HG02870 (cell line): ENCODE measurements around the gene ZBTB17.
"Not testable (repeated sequence)": the region's sequence is repeated elsewhere in the genome, so short reads cannot be mapped to it uniquely, and the experiment has no call there.

ENCODE experiments used
- ATAC-seq: cut with Tn5 transposase; IDR thresholded peaks from one replicate; pipeline ENCODE4 v1.9.1; 2021; ENCODE audit warnings: mild to moderate bottlenecking, moderate library complexity; ENCODE audit not compliant: unreplicated experiment

Gene ZBTB17

GRCh38 chr1:15975805-15976680, at the start of gene ZBTB17:
ZBTB17 (minus strand) TSS chr1:15976101; CDS start chr1:15948495, 27,606 bp downstream.
- ATAC-seq: peak; percentile 65

- ATAC-seq: no peak
These were observed 47.3 kb upstream of the ZBTB17 start for GRCh38 chr1:16023050-16023653.

- ATAC-seq: no peak
These were observed 46.5 kb upstream of the ZBTB17 start for GRCh38 chr1:16022393-16022792.

- ATAC-seq: no peak
These were observed 45.8 kb upstream of the ZBTB17 start, which contains the start of gene CLCNKA for GRCh38 chr1:16021681-16022080. CLCNKA (plus strand) TSS chr1:16022036; CDS start chr1:16022620, 584 bp downstream.

GRCh38 chr1:16020878-16021277, 45.0 kb upstream of the ZBTB17 start:
- not testable (repeated sequence) for ATAC-seq

GRCh38 chr1:16020325-16020724, 44.4 kb upstream of the ZBTB17 start:
- ATAC-seq: no peak

- ATAC-seq: no peak
These were observed 43.9 kb upstream of the ZBTB17 start for GRCh38 chr1:16019644-16020277.

- no peak for ATAC-seq
These were observed 43.1 kb upstream of the ZBTB17 start for GRCh38 chr1:16018749-16019643.

GRCh38 chr1:16018308-16018707, 42.4 kb upstream of the ZBTB17 start:
- ATAC-seq: no peak

GRCh38 chr1:16017461-16018303, 41.8 kb upstream of the ZBTB17 start, which contains the start of gene HSPB7:
HSPB7 (minus strand) TSS chr1:16018043; CDS start chr1:16017963, 80 bp downstream.
- no peak for ATAC-seq

GRCh38 chr1:16017076-16017460, 41.2 kb upstream of the ZBTB17 start:
- ATAC-seq: no peak

- no peak for ATAC-seq
These were observed 40.3 kb upstream of the ZBTB17 start for GRCh38 chr1:16015960-16016901.

- no peak for ATAC-seq
These were observed 39.6 kb upstream of the ZBTB17 start for GRCh38 chr1:16015491-16015890.

- no peak for ATAC-seq
These were observed 38.9 kb upstream of the ZBTB17 start for GRCh38 chr1:16014509-16015482.

GRCh38 chr1:16013908-16014258, 38.0 kb upstream of the ZBTB17 start:
- no peak for ATAC-seq

GRCh38 chr1:16013220-16013907, 37.5 kb upstream of the ZBTB17 start:
- no peak for ATAC-seq
